GM12878 (cell line): ENCODE results near the gene GORASP2. TPM values are rescaled to one million over a fixed set of nuclear protein-coding genes. Genes with fewer than 3 reads are reported as not detected.

Experiments used
- ATAC-seq: fragments of 200-7000 bp; cut with Tn5 transposase; 3 replicates; pipeline ENCODE4 v1.9.1; 2020; ENCODE audit warnings: mild to moderate bottlenecking, moderate library complexity
- BruUV-seq: library from RNA; stranded (reverse); fragments of 400-500 nt; replicated peaks from 2 replicates; lab custom pipeline; 2021; lab: Mats Ljungman, UMichigan
- CTCF ChIA-PET: fragments of 300-600 bp; sonication (Branson Sonifier 250); formaldehyde crosslinking; extraction: SDS; loops from one replicate; lab custom pipeline; 2021; ENCODE audit warnings: inconsistent platforms; lab: Yijun Ruan, JAX
- POLR2A ChIA-PET: fragments of 350-600 bp; formaldehyde crosslinking; extraction: SDS; loops from one replicate; lab custom pipeline; 2021; ENCODE audit warnings: inconsistent platforms; lab: Charles Lee
- RAD21 ChIA-PET: fragments of 300-600 bp; sonication (Branson Sonifier 250); formaldehyde crosslinking; loops from one replicate; lab custom pipeline; 2023; ENCODE audit warnings: antibody characterized with exemption; ENCODE audit not compliant: unreplicated experiment; lab: Charles Lee
- SMC1A ChIA-PET: fragments of 300-600 bp; sonication (Branson Sonifier 250); formaldehyde crosslinking; loops from one replicate; lab custom pipeline; 2023; ENCODE audit not compliant: unreplicated experiment, uncharacterized antibody; lab: Charles Lee
- DNase-seq: peaks from one replicate; pipeline ENCODE4 v3.0.0-alpha.2; 2011; ENCODE audit warnings: low read depth, low spot score
- FAIRE-seq: peaks from 3 replicates; lab custom pipeline; 2011; peaks lifted over from hg19 to GRCh38; lab: Jason Lieb, UNC
- H2AFZ ChIP-seq: 2 replicates; pipeline ENCODE4 v1.6.0; 2011; ENCODE audit warnings: low read depth, low read length, control low read depth; ENCODE audit not compliant: control insufficient read depth
- H3K27ac ChIP-seq: 2 replicates; pipeline ENCODE4 v1.5.1; 2011; ENCODE audit warnings: control low read depth; ENCODE audit not compliant: control insufficient read depth, insufficient read depth
- H3K27me3 ChIP-seq, 2 experiments: replicated peaks in 1 of 2; 2 replicates each; pipeline versions ENCODE4 v1.6.0 to v1.6.1; 2011; ENCODE audit warnings: low read length in 1 of 2; ENCODE audit not compliant: control insufficient read depth in 2 of 2, insufficient read depth in 2 of 2
- H3K36me3 ChIP-seq, 2 experiments: 2 replicates each; pipeline ENCODE4 v1.5.1; 2011; ENCODE audit warnings: low read length in 1 of 2; ENCODE audit not compliant: control insufficient read depth in 2 of 2, insufficient read depth in 2 of 2
- H3K4me1 ChIP-seq: 2 replicates; pipeline ENCODE4 v1.6.1; 2011; ENCODE audit warnings: mild to moderate bottlenecking, low read length, moderate library complexity, mixed read lengths; ENCODE audit not compliant: control insufficient read depth, insufficient read depth
- H3K4me2 ChIP-seq: 2 replicates; pipeline ENCODE4 v1.6.0; 2011; ENCODE audit warnings: control low read depth; ENCODE audit not compliant: control insufficient read depth, insufficient read depth
- H3K4me3 ChIP-seq: fragments of 200-600 bp; sonication (generic); 2 replicates; pipeline ENCODE4 v1.5.1; 2016
- H3K79me2 ChIP-seq: 2 replicates; pipeline ENCODE4 v1.6.0; 2011; ENCODE audit warnings: low read length; ENCODE audit not compliant: control insufficient read depth, insufficient read depth
- H3K9ac ChIP-seq: 2 replicates; pipeline ENCODE4 v1.8.0; 2011; ENCODE audit warnings: low read length, control low read depth, mixed read lengths; ENCODE audit not compliant: control insufficient read depth, insufficient read depth
- H3K9me3 ChIP-seq: replicated peaks from 3 replicates; pipeline ENCODE4 v1.5.1; 2011; ENCODE audit warnings: mild to moderate bottlenecking, low read length; ENCODE audit not compliant: control insufficient read depth, insufficient read depth
- H4K20me1 ChIP-seq: 2 replicates; pipeline ENCODE4 v1.6.0; 2011; ENCODE audit not compliant: control insufficient read depth, insufficient read depth
- E2F4 ChIP-seq: IDR thresholded peaks from 2 replicates; pipeline ENCODE4 v1.6.1; 2012; ENCODE audit warnings: low read depth, low read length, improper control_type of control experiment
- RB1 ChIP-seq: fragments of 450-650 bp; formaldehyde crosslinking; IDR thresholded peaks from 2 replicates; pipeline ENCODE4 v1.6.1; 2017; ENCODE audit warnings: mild to moderate bottlenecking, borderline replicate concordance
- ZNF592 ChIP-seq: fragments of 450-650 bp; IDR thresholded peaks from 2 replicates; pipeline ENCODE4 v1.6.1; 2017; ENCODE audit warnings: mild to moderate bottlenecking, moderate library complexity
- WGBS: methylation state at CpG from one replicate; pipeline ENCODE4 v1.1.6; 2016; ENCODE audit warnings: low lambda C conversion rate; ENCODE audit not compliant: insufficient replicate concordance, insufficient coverage; ENCODE audit errors: missing lambda C conversion rate; 5-methylcytosine and 5-hydroxymethylcytosine counted together
- in situ Hi-C: fragments of 300-500 bp; cut with MboI; formaldehyde crosslinking; loops from 9 replicates; pipeline ENCODE4 v1.14.3; 2018; ENCODE audit warnings: mixed read lengths
- intact Hi-C: fragments of 100-400 bp; cut with micrococcal nuclease; formaldehyde crosslinking; loops from one replicate; pipeline ENCODE4 v1.14.2; 2022; ENCODE audit not compliant: unreplicated experiment
- polyA plus RNA-seq, 11 experiments: library from polyadenylated mRNA; depleted of rRNA in 4 of 11; unstranded in 6 of 11; stranded (reverse) in 5 of 11; fragments of >200 nt; fragmentation: Nextera tagmentation in 4 of 11; fragmentation: Illumina TruSeq in 1 of 11; extraction: Ambion mirVana in 4 of 11; extraction: Trizol in 1 of 11; gene quantifications; 1 replicate in 1 of 11; 2 replicates in 10 of 11; pipeline versions ENCODE4 v1.2.1 to v1.2.3, GENCODE V29; 2011 to 2016; ENCODE audit warnings: inconsistent platforms in 2 of 11, missing spikeins in 2 of 11, low read depth in 1 of 11
- total RNA-seq, 4 experiments: library from RNA; depleted of rRNA in 3 of 4; stranded (reverse); fragments of >200 nt in 3 of 4; fragmentation: Illumina TruSeq in 1 of 4; extraction: Trizol in 1 of 4; gene quantifications; 2 replicates each; pipeline versions ENCODE4 v1.2.1 to v1.2.3, GENCODE V29; 2013 to 2021

GORASP2 gene
- total and polyA plus RNA-seq, 10 of the 15 experiments (the other 5 are each of a cell fraction or from before 2014, with no cell fraction given) = 26.3 to 169 (median 103) TPM

- Histone ChIP-seq H3K79me2 (peaks cover 96% of the 10 kb centered on the region), H3K9ac (no peak overlapping the region), H3K4me2 (no peak overlapping the region), H3K27me3 (no peaks in the 10 kb centered on the region), H3K36me3 (peaks cover 0 to 6% of the 10 kb centered on the region in 2 experiments; a peak in 1 of 4 replicates), H2AFZ (no peak overlapping the region), H3K4me1 (0 out of 2 replicates have a peak, but pooled peaks cover 2% of the 10 kb centered on the region), H3K9me3 (peaks cover 6% of the 10 kb centered on the region; the same call in 2 of the 3 replicates), H3K27ac (no peak overlapping the region), H4K20me1 (no peaks in the 10 kb centered on the region), H3K4me3 (no peak overlapping the region)
- no TSS peak for BruUV-seq
- intact Hi-C loops (no loop called here), in situ Hi-C loops (loop anchor here (25.0 kb wide), 1 partner anchor 1620 kb away; the partner anchor contains the start of gene PDK1)
- SMC1A ChIA-PET = interaction anchor here (1.4 kb wide), 1 partner anchor 8 kb away, joined by 4 read pairs; no protein-coding TSS in a partner anchor
- WGBS = 96% methylated on average over 4 of the region's 4 CpGs
- no peak for ATAC-seq
- FAIRE-seq = peak; percentile 13
- no peak for DNase-seq
- POLR2A ChIA-PET = interaction anchor here (1.2 kb wide), 1 partner anchor 47 kb away, joined by 3 read pairs; no protein-coding TSS in a partner anchor
- TF ChIP-seq ZNF592 = no peak
- no peak for TF ChIP-seq RB1
- no peak for TF ChIP-seq E2F4
- CTCF ChIA-PET = interaction anchor here (0.5 to 1.2 kb wide), 3 partner anchors 12 to 330 kb away, joined by 3 to 4 read pairs (median 3); no protein-coding TSS in a partner anchor
- RAD21 ChIA-PET = no interaction called here
Observed at GRCh38 chr2:170942615-170943014, 13.6 kb downstream of the GORASP2 start.
